DND-41 (cell line): ENCODE results near the gene DSCAML1.

Source experiments
- EZH2 ChIP-seq: IDR thresholded peaks from 3 replicates; pipeline ENCODE4 v1.6.1; 2012; ENCODE audit warnings: borderline replicate concordance, low read depth, mild to moderate bottlenecking, moderate library complexity, low read length, inconsistent platforms; ENCODE audit not compliant: severe bottlenecking
- TF ChIP-seq, protein P1 (sequence below): IDR thresholded peaks from 2 replicates; pipeline ENCODE4 v1.5.1; 2012; ENCODE audit warnings: borderline replicate concordance, low read length, moderate library complexity, mild to moderate bottlenecking; ENCODE audit not compliant: poor library complexity, severe bottlenecking; ENCODE audit errors: extremely low read depth

DNA sequence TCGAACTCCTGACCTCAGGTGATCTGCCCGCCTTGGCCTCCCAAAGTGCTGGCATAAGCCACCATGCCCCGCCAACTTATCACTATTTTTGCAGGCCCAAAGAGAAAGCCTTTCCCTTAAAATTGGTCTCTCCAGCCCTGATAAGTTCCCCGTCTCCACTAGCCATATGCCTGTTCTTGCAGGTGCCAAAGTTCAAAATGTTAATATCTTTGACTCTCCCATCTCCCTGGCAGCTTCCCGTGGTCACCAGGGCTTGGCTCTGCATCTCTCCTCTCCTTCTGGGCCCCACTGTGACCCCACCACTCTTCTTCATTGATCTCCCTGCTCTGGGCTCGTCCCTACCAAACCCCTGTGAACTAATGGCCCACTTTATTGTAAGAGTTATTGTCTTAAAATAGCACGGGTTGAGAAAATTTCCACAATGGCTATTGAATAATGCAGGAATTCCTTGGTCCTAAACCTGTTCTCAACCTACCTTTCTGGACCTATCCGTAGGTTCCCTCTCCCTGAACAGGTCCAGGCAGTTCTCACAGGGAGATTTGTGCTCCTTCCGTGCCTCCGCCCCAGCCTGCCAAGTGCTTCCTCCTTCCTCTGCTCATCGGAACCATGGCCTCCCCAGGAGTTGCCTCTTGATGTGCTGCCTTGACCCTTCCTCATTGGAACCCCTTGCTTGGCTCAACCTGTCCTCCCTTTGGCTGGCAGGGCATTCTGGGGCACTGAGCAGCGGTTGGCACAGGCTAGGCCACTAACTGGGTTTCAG is 147.5 kb downstream of the DSCAML1 start:
- TF ChIP-seq, protein P1, sequence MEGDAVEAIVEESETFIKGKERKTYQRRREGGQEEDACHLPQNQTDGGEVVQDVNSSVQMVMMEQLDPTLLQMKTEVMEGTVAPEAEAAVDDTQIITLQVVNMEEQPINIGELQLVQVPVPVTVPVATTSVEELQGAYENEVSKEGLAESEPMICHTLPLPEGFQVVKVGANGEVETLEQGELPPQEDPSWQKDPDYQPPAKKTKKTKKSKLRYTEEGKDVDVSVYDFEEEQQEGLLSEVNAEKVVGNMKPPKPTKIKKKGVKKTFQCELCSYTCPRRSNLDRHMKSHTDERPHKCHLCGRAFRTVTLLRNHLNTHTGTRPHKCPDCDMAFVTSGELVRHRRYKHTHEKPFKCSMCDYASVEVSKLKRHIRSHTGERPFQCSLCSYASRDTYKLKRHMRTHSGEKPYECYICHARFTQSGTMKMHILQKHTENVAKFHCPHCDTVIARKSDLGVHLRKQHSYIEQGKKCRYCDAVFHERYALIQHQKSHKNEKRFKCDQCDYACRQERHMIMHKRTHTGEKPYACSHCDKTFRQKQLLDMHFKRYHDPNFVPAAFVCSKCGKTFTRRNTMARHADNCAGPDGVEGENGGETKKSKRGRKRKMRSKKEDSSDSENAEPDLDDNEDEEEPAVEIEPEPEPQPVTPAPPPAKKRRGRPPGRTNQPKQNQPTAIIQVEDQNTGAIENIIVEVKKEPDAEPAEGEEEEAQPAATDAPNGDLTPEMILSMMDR = no peak
- no peak for TF ChIP-seq EZH2
